Suppressor macrophage treated with lipopolysaccharide for 4 hours (primary cell): Measurements from ENCODE around the gene SEMA3D.

ENCODE experiments used
- DNase-seq: peaks from one replicate; pipeline ENCODE4 v3.0.0-alpha.2; 2020

SEMA3D gene

GRCh38 chr7:85186521-85187241 lies at the start of gene SEMA3D:
TSS of gene SEMA3D (minus strand) at chr7:85187056. CDS start at chr7:85121891, 65,165 bp downstream.
- DNase-seq: peak; percentile 55

GRCh38 chr7:85234730-85235129 lies 47.9 kb upstream of the SEMA3D start:
- no peak for DNase-seq

- DNase-seq: no peak
Measured at GRCh38 chr7:85232068-85232467, 45.2 kb upstream of the SEMA3D start.

DNA sequence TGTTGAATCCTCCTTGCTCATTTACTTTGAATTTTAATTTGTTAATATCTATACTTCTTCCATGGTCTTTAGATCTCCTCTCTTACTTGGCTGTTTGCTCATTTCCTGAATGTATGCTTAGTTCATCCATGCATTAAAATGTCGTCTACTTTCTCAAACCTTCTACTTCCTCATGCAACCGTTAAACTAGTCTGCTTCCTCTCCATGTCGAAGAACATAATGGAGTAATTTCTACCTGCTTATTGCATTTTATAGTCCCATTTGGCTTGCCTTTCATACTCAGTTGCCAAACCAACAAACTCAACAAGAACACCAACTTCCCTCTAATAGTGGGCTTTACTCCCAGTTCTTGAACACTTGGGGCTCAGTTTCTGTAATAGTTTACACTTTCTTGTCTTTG lies 43.8 kb upstream of the SEMA3D start:
- no peak for DNase-seq

GRCh38 chr7:85229544-85229943 lies 42.7 kb upstream of the SEMA3D start:
- DNase-seq: no peak

DNA sequence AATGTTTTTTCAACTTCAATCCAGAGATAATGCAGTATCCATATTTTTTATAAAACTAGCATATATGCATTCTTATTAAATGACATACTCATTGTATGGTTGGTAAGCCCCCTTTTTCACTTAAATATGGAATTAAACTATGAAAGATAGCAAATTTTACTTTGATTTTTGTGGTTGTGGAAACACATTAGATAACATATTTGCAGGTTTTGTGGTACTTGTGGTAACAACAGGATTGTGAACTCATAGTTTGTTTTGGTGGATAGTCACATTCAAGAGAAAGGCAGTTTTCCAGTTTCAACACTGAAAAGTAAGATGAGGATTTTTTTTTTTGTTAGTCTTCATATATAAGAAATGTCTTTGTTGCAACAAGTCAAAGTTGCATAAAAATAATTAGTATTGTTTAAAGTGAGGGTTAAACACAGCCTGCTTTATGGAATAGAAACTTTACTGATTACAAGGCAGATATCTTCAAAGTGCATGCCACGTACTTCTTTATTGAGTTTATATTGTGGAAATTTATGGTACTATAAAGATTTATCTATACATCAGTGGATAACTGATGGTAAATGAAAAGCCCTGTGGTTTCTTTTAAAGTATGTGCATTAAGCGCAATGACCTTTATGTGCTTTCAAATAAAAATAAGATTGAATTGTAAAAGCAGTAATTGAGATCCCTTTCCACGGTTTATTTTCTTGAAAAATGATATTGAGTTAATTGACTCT lies 39.7 kb upstream of the SEMA3D start:
- DNase-seq: no peak

DNA sequence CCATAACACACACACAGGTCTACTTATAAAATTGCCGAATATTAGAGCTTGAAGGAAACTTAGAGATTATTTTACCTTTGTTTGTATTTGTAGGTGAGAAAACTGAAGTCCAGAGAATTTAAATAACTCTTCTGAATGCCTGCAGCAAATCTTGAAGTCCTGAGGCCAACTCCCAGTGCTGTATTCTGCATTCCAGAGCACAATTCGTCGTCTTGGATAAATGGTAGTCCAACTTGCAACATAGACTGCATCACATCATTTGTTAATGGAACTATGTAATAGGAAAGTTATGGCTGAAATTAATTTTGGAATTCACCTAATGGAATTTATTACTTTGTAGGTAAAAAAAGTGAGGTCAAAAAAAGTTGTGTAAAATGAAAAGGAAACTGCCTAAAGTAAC lies 37.3 kb upstream of the SEMA3D start:
- no peak for DNase-seq

DNA sequence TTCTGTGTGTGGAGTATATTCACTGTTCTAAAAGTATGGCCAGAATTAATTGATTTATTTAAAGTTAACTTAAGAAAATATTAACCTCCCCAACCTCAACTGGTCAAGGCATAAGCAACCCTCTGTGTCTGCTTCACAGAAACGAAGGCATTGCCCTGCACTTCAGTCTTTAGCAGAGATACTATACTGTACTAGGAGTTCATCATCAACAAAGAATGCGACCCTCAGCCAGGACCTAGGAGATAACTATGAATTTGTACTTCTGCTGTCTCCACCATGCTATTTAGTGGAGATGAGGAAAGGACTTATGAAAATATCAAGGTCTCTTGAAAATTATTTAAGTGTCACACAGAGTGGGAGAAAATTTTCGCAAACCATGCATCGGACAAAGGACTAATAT lies 35.7 kb upstream of the SEMA3D start:
- DNase-seq: no peak

DNA sequence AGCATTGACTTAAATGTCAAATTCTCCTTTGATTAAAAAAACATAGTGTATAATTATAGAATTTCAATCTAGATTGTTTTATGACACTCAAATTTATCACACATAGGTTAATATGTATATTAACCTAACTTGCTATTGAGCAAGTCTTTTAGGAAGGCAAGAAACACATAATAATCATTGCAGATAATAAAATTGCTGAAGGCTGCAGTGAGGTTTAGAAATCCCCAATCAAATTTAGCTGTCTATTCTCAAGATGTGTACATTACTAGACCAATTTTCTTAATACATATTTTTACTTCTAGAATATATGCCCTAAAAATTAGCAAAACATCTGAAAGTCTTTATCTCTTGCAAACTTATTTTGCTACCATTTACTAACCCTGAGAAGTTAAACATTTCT lies 34.9 kb upstream of the SEMA3D start:
- DNase-seq: no peak

GRCh38 chr7:85220651-85221050 lies 33.8 kb upstream of the SEMA3D start:
- DNase-seq: no peak

DNA sequence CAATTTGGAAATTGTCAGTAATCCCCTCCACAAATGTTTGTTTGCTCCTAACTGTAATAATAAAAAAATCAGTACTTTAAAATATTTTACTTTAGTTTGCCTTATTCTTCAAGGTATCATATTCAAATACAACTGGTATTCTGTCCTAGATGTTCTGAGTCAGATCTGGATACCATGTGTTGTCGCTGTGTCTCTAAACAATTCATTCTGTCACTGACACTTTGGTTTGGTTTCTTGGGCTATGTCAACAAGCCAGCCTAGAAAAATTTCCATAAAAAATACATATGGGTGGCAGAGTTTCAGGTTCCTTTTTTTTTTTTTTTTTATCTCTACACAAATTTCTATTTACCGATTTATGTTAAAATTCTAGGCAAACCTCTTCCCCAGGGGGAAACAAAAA lies 33.2 kb upstream of the SEMA3D start:
- no peak for DNase-seq

DNA sequence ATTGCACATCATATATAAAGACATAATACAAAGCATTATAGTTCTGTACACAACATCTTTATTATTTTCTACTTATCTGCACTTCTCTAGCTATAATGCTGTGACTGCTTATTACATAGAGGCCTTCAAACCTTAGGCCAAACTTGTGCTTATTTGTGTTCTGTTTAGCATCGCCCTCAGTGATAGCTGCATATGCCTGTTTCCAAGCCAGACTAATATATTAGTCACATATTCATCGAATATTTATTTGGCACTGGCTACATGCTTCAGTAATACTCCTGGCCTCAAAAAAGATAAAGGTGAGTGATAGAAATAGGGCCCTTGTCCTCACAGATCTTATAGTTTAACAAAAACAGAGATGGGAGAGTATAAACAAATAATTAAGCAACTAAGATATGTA lies 30.2 kb upstream of the SEMA3D start:
- DNase-seq: no peak

DNA sequence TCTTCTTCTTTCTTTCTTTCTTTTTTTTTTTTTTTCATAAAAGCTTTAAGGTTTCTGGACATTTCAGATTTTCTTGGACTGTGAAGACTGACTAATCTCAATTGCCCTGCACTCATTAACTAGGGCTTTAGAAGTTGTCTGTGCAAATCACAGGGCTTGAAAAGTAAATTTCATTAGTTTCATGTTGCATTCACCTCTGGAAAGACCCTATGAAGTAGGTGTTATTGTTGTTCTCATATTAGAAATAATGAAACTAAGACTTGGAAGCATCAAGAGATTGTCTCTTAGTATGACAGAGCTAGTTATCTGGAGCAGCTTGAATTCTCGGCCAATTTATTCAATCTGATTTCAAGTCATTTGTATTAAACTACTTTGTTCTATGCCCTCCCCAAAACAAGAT lies 28.2 kb upstream of the SEMA3D start:
- no peak for DNase-seq

GRCh38 chr7:85213500-85213899 lies 26.6 kb upstream of the SEMA3D start:
- no peak for DNase-seq

DNA sequence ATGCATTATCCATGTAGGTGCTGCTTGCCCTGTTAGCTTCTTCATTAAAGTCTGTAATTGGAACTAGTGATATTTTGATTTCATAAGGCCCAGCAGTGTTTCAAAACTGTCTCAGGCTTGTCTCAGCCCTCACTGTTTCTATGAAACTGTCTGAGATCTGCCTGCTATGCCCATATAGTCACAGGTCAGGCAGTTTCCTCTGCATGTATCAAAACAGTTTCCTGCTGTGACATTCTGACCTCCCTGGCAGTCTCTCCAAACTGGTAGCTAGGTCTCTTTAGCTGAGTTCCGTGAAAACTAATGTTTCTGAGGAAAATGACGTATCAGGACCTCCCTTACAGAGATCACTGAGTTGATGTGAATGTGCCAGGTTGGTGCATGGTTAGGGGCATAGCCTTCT lies 18.9 kb upstream of the SEMA3D start:
- no peak for DNase-seq

GRCh38 chr7:85204496-85204895 lies 17.6 kb upstream of the SEMA3D start:
- no peak for DNase-seq

- DNase-seq: no peak
Measured at GRCh38 chr7:85204061-85204460, 17.2 kb upstream of the SEMA3D start.

DNA sequence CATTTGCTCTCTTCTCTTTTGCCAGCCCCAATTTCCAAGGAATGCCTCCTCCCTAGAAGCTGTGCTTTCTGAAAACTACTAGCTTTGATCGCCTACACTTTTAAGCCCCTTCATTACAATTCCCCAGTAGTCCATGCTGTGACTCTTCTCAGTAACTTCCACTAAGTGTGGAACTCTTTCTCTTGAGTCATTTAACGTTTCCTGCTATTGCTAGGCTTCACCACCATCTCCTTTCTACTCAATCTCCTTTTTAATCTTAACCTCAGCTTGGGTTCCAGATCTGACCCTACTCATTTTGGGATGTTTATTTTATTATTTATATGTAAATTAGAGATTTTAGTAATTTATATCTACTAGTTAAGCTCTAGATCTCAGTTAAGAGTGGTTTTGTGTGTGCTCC lies 14.4 kb upstream of the SEMA3D start:
- no peak for DNase-seq

DNA sequence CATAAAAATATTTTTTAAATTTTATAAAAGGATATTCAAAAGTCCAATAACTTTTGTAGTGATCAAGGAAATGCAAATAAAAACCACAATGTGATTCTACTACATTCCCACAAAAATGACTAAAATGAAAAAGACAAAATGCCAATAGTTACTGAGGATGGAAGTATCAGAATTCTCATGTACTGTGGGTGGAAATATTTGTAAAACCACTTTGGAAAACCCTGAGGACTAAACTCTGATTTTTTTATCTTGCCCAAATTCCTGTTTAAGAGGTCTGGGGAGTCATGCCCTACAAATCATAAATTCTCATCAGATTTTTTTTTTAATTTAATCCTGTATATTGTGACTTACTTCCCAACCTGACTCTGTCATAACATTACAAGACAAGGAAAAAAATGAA lies 9.8 kb upstream of the SEMA3D start:
- DNase-seq: no peak

DNA sequence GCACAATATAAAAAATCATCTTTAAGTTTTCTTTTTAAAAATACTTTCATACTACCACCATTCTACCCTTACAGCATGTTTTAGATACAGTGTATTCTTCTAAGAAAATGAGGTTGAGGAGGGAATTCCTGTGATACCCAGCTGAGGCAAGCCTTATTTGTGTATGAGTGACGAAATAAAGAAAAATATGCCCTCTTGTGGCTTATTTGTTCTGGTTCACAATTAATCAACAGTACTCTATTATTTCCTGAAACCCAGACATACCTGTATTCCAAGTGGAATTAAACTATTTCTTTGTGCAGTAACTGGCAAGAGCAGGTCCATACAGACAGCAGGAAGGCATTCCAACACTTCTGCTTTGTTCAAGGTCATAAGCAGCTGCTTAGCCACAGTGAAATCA lies 4.5 kb upstream of the SEMA3D start:
- no peak for DNase-seq

- no peak for DNase-seq
Measured at GRCh38 chr7:85186083-85186520, 754 bp downstream of the SEMA3D start.

DNA sequence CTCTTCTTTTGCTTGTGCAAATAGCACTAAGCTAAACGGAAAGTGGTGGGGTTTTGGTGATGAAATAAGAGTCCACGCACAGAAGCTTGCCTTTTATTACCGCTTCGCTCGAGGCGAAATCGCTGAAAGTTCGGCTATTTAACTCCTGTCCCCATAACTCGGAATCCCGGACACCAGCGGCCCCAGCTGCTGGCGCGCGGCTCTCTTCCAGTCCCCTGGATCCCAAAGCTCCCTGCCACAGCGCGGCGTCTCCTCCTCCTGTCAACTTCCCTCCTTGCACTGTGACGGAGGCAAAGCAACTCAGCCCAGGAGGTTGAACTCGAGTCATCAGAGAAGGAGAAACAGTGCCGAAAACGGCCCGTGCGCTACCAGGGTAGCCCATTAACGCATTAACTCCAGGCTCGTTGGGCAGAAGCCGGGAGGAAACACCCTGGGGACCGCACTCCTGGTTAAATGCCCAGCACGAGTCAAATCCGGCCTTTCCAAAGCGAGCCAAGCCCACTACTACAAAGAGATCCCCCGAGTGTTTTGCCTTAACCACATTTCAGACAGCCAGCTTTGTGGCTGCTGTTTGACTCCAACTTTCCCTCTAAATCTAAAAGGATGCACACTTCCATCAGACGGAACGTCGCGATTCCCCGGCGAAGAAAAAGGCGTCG lies 1.3 kb downstream of the SEMA3D start:
- peak; percentile 15 for DNase-seq

DNA sequence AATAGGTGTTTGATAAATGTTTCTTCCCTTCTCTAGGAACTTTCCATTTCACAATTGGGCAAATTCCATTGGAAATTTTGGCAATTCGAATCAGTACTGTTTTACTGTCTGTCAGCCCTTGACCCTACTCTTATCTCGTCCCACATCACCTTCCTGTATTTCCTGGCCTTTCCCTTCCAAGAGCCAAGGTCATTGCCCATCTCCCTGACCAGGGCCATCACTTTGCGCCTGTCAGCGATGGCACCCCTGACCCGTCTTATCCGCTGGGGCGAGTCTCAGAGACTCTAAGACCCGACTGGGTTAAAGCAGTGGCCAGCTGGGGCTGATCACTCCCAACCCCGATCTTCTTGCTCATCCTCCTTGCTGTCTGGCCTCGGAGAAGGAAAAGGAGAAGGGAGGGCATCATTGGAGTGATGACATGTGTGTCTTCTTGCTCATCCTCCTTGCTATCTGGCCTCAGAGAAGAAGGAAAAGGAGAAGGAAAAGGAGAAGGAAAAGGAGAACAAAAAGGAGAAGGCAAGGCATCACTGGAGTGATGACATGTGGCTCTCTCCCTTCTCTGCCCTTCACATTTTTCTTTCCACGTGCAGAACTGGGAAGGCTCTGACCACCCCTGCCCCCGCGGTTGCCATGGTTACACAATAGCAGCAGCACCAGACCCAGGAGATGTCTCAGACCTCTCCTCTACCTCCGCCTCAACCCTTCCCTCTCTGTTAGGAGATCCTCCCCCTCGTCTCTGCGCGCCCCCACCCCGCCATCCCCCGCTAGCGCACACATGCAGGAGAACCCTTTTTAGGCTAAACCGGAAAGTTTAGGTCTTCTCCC lies 2.0 kb downstream of the SEMA3D start:
- DNase-seq: no peak
